HCT116 (cell line): ENCODE results near the gene PBX1. TPM values are rescaled to one million over a fixed set of nuclear protein-coding genes. Genes with fewer than 3 reads are reported as not detected.

ENCODE experiments used
- ATAC-seq: fragments of 200-7000 bp; cut with Tn5 transposase; 2 replicates; pipeline ENCODE4 v1.9.1; 2020; ENCODE audit warnings: mild to moderate bottlenecking, moderate library complexity
- BruUV-seq: library from RNA; stranded (reverse); fragments of 400-500 nt; replicated peaks from 2 replicates; lab custom pipeline; 2021; lab: Mats Ljungman, UMichigan
- CTCF ChIA-PET: fragments of 300-600 bp; sonication (Branson Sonifier 250); formaldehyde crosslinking; loops from one replicate; lab custom pipeline; 2021; ENCODE audit warnings: antibody characterized with exemption; lab: Charles Lee
- POLR2A ChIA-PET: fragments of 300-600, 350-600 bp; sonication (Branson Sonifier 250); formaldehyde crosslinking; loops from one replicate; lab custom pipeline; 2021; ENCODE audit warnings: antibody characterized with exemption; lab: Charles Lee
- RAD21 ChIA-PET, 2 experiments: fragments of 300-600 bp; sonication (Branson Sonifier 250); formaldehyde crosslinking; loops; one replicate each; lab custom pipeline; 2023; ENCODE audit warnings: low total read pairs in 2 of 2; ENCODE audit not compliant: uncharacterized antibody in 2 of 2, unreplicated experiment in 2 of 2, low non-redundant PET in 1 of 2; lab: Charles Lee
- DNase-seq: peaks from one replicate; pipeline ENCODE4 v3.0.0-alpha.2; 2010; ENCODE audit warnings: low read depth, low spot score
- H2AFZ ChIP-seq: fragments of 200-600 bp; shearing (Covaris generic), sonication (generic); 2 replicates; pipeline ENCODE4 v1.6.1; 2017; ENCODE audit warnings: low read depth, mixed run types, mixed read lengths, antibody characterized with exemption, low read length; ENCODE audit not compliant: poor library complexity, severe bottlenecking
- H3K27ac ChIP-seq: 2 replicates; pipeline ENCODE4 v1.5.1; 2012; ENCODE audit warnings: low read depth, low read length
- H3K27me3 ChIP-seq: fragments of 200-600 bp; sonication (generic); 2 replicates; pipeline ENCODE4 v1.6.1; 2016; ENCODE audit warnings: mixed run types, low read length, mixed read lengths; ENCODE audit not compliant: insufficient read depth
- H3K36me3 ChIP-seq, 2 experiments: fragments of 200-500 bp in 1 of 2; fragments of 200-600 bp in 1 of 2; sonication (Bioruptor generic) in 1 of 2; sonication (generic) in 1 of 2; 2 replicates each; pipeline versions ENCODE4 v1.5.1 to v1.6.1; 2014 to 2016; ENCODE audit warnings: low read length in 2 of 2, inconsistent platforms in 1 of 2, mixed read lengths in 1 of 2, mixed run types in 1 of 2; ENCODE audit not compliant: insufficient read depth in 2 of 2, control insufficient read depth in 1 of 2
- H3K4me1 ChIP-seq, 2 experiments: fragments of 200-600 bp in 1 of 2; sonication (generic) in 1 of 2; 2 replicates each; pipeline versions ENCODE4 v1.5.1 to v1.6.1; 2012 to 2017; ENCODE audit warnings: low read length in 2 of 2, inconsistent platforms in 1 of 2, mild to moderate bottlenecking in 1 of 2, mixed read lengths in 1 of 2, mixed run types in 1 of 2, moderate library complexity in 1 of 2; ENCODE audit not compliant: insufficient read depth in 2 of 2, control insufficient read depth in 1 of 2
- H3K4me2 ChIP-seq: fragments of 200-600 bp; sonication (generic); 2 replicates; pipeline ENCODE4 v1.6.1; 2017; ENCODE audit warnings: mixed run types, low read length, mixed read lengths
- H3K4me3 ChIP-seq, 2 experiments: fragments of 200-600 bp in 1 of 2; sonication (generic) in 1 of 2; replicated peaks in 1 of 2; 2 replicates each; pipeline ENCODE4 v1.5.1; 2011 to 2016; ENCODE audit warnings: low read length in 2 of 2, control low read depth in 1 of 2, low read depth in 1 of 2, mild to moderate bottlenecking in 1 of 2, mixed read lengths in 1 of 2, mixed run types in 1 of 2
- H3K79me2 ChIP-seq: fragments of 200-600 bp; sonication (generic); 2 replicates; pipeline ENCODE4 v1.6.1; 2017; ENCODE audit warnings: mild to moderate bottlenecking, mixed run types, low read length, moderate library complexity, mixed read lengths; ENCODE audit not compliant: insufficient read depth
- H3K9ac ChIP-seq: fragments of 200-600 bp; sonication (generic); 2 replicates; pipeline ENCODE4 v1.6.1; 2016; ENCODE audit warnings: low read length, mixed read lengths
- H3K9me2 ChIP-seq: fragments of 200-600 bp; sonication (generic), shearing (Covaris generic); 2 replicates; pipeline ENCODE4 v1.6.1; 2017; ENCODE audit warnings: mixed run types, mild to moderate bottlenecking, moderate library complexity; ENCODE audit not compliant: insufficient read depth
- H3K9me3 ChIP-seq, 2 experiments: fragments of 200-500 bp in 1 of 2; fragments of 200-600 bp in 1 of 2; sonication (Bioruptor generic) in 1 of 2; sonication (generic) in 1 of 2; 2 replicates each; pipeline ENCODE4 v1.6.1; 2014 to 2017; ENCODE audit warnings: low read length in 2 of 2, mixed read lengths in 2 of 2, inconsistent platforms in 1 of 2, low read depth in 1 of 2, mild to moderate bottlenecking in 1 of 2, mixed run types in 1 of 2, moderate library complexity in 1 of 2; ENCODE audit not compliant: control insufficient read depth in 1 of 2, insufficient read depth in 1 of 2
- H4K20me1 ChIP-seq: fragments of 200-600 bp; sonication (generic), shearing (Covaris generic); 2 replicates; pipeline ENCODE4 v1.6.1; 2017; ENCODE audit warnings: mixed run types, mild to moderate bottlenecking, moderate library complexity; ENCODE audit not compliant: insufficient read depth
- CBX3 ChIP-seq: IDR thresholded peaks from 2 replicates; pipeline ENCODE4 v1.6.1; 2012; ENCODE audit warnings: low read depth
- EGR1 ChIP-seq: IDR thresholded peaks from 2 replicates; pipeline ENCODE4 v1.6.1; 2012; ENCODE audit warnings: low read depth
- ELF1 ChIP-seq: IDR thresholded peaks from 2 replicates; pipeline ENCODE4 v1.6.1; 2012; ENCODE audit warnings: low read depth, borderline replicate concordance
- EZH2phosphoT487 ChIP-seq: fragments of 200-600 bp; IDR thresholded peaks from 2 replicates; pipeline ENCODE4 v1.6.1; 2018; ENCODE audit warnings: antibody characterized with exemption, borderline replicate concordance
- JUND ChIP-seq: IDR thresholded peaks from 2 replicates; pipeline ENCODE4 v1.6.1; 2012
- MAX ChIP-seq: IDR thresholded peaks from 2 replicates; pipeline ENCODE4 v1.6.1; 2012
- POLR2A ChIP-seq: IDR thresholded peaks from 2 replicates; pipeline ENCODE4 v1.7.0; 2011; ENCODE audit warnings: borderline replicate concordance; ENCODE audit not compliant: insufficient read depth, insufficient read length; ENCODE audit errors: extremely low read depth
- POLR2AphosphoS5 ChIP-seq: IDR thresholded peaks from 2 replicates; pipeline ENCODE4 v1.6.1; 2011; ENCODE audit warnings: mild to moderate bottlenecking, low read depth, low read length, moderate library complexity
- RAD21 ChIP-seq: IDR thresholded peaks from 2 replicates; pipeline ENCODE4 v1.6.1; 2012; ENCODE audit warnings: low read depth, mild to moderate bottlenecking
- SP1 ChIP-seq: IDR thresholded peaks from 2 replicates; pipeline ENCODE4 v1.6.1; 2012; ENCODE audit warnings: low read depth
- ZBTB33 ChIP-seq: IDR thresholded peaks from 2 replicates; pipeline ENCODE4 v1.6.1; 2011; ENCODE audit warnings: mild to moderate bottlenecking, low read length, moderate library complexity; ENCODE audit not compliant: insufficient replicate concordance; ENCODE audit errors: extremely low read depth
- intact Hi-C: fragments of 100-400 bp; cut with micrococcal nuclease; formaldehyde crosslinking; loops from 2 replicates; pipeline ENCODE4 v1.10.0; 2022
- total RNA-seq: library from RNA; stranded (reverse); gene quantifications from one replicate; pipeline ENCODE4 v1.2.1, GENCODE V29; 2021; ENCODE audit not compliant: unreplicated experiment

Gene PBX1
- total RNA-seq, 1 experiment from 2014 or later, result 29.6 TPM

- no peak overlapping the region for H3K4me3 ChIP-seq
- no peak overlapping the region for H3K4me2 ChIP-seq
- no peak for DNase-seq
- H3K36me3 ChIP-seq, result no peaks in the 10 kb centered on the region
- no peaks in the 10 kb centered on the region for H3K9me2 ChIP-seq
- H3K9me3 ChIP-seq, result no peaks in the 10 kb centered on the region
- no peak overlapping the region for H3K9ac ChIP-seq
- no peaks in the 10 kb centered on the region for H3K79me2 ChIP-seq
- H2AFZ ChIP-seq, result no peak overlapping the region
- POLR2A ChIA-PET, result no interaction called here
- RAD21 ChIA-PET, result no interaction called here
- no peaks in the 10 kb centered on the region for H3K27me3 ChIP-seq
- peaks cover 0 to 4% of the 10 kb centered on the region in 2 experiments; a peak in 1 of 4 replicates for H3K4me1 ChIP-seq
- TF ChIP-seq EZH2phosphoT487 (no peak), CBX3 (no peak), JUND (no peak), RAD21 (no peak), ELF1 (no peak), SP1 (no peak), EGR1 (no peak), MAX (no peak), POLR2AphosphoS5 (no peak), POLR2A (no peak), ZBTB33 (no peak)
- no peak overlapping the region for H3K27ac ChIP-seq
- BruUV-seq, result no TSS peak
- no peaks in the 10 kb centered on the region for H4K20me1 ChIP-seq
- CTCF ChIA-PET, result no interaction called here
- intact Hi-C loops, result loop anchor here (10.0 kb wide), 1 partner anchor 1237 kb away; no protein-coding TSS in a partner anchor
- no peak for ATAC-seq
Observed at GRCh38 chr1:164801791-164802502, 243.0 kb downstream of the PBX1 start.
